DMS79 (cell line): ENCODE measurements around the gene FAM72D.
"Not testable (repeated sequence)": the region's sequence is repeated elsewhere in the genome, so short reads cannot be mapped to it uniquely, and the experiment has no call there.

Experiments
- DNase-seq: peaks from one replicate; lab custom pipeline; 2025; lab: John Stamatoyannopoulos, UW

FAM72D gene

GRCh38 chr1:145082483-145083255 lies 13.1 kb upstream of the FAM72D start:
- not testable (repeated sequence) for DNase-seq

GRCh38 chr1:145093517-145094149 lies 2.1 kb upstream of the FAM72D start:
- DNase-seq, result not testable (repeated sequence)

GRCh38 chr1:145094655-145095211 lies 1.0 kb upstream of the FAM72D start:
- DNase-seq, result not testable (repeated sequence)

GRCh38 chr1:145101725-145102124 lies 6.0 kb downstream of the FAM72D start:
- not testable (repeated sequence) for DNase-seq

- DNase-seq, result not testable (repeated sequence)
Measured at GRCh38 chr1:145103294-145103693, 7.5 kb downstream of the FAM72D start.

- DNase-seq, result not testable (repeated sequence)
Measured at GRCh38 chr1:145111674-145112073, 15.9 kb downstream of the FAM72D start.

GRCh38 chr1:145112703-145113102 lies 16.9 kb downstream of the FAM72D start:
- not testable (repeated sequence) for DNase-seq

GRCh38 chr1:145114560-145115057 lies 18.8 kb downstream of the FAM72D start:
- not testable (repeated sequence) for DNase-seq

- not testable (repeated sequence) for DNase-seq
Measured at GRCh38 chr1:145115587-145116493, 20.1 kb downstream of the FAM72D start.

- not testable (repeated sequence) for DNase-seq
Measured at GRCh38 chr1:145119842-145120241, 24.1 kb downstream of the FAM72D start.

GRCh38 chr1:145122344-145123061 lies 26.7 kb downstream of the FAM72D start:
- DNase-seq, result not testable (repeated sequence)

GRCh38 chr1:145123062-145123395 lies 27.3 kb downstream of the FAM72D start:
- not testable (repeated sequence) for DNase-seq

- not testable (repeated sequence) for DNase-seq
Measured at GRCh38 chr1:145123992-145124641, 28.3 kb downstream of the FAM72D start.

- DNase-seq, result not testable (repeated sequence)
Measured at GRCh38 chr1:145125112-145125511, 29.3 kb downstream of the FAM72D start.

- DNase-seq, result not testable (repeated sequence)
Measured at GRCh38 chr1:145127144-145127543, 31.4 kb downstream of the FAM72D start.

- not testable (repeated sequence) for DNase-seq
Measured at GRCh38 chr1:145128697-145129469, 33.1 kb downstream of the FAM72D start.

GRCh38 chr1:145134476-145134875 lies 38.7 kb downstream of the FAM72D start:
- not testable (repeated sequence) for DNase-seq

GRCh38 chr1:145140549-145140948 lies 44.8 kb downstream of the FAM72D start:
- DNase-seq, result not testable (repeated sequence)

- DNase-seq, result not testable (repeated sequence)
Measured at GRCh38 chr1:145144264-145144913, 48.6 kb downstream of the FAM72D start.
